GM10266 (cell line): ENCODE data around the gene H1-8.

Experiments used
- DNase-seq: peaks from one replicate; pipeline ENCODE4 v3.0.0; 2012; ENCODE audit errors: extremely low spot score
- CTCF ChIP-seq: IDR thresholded peaks from 2 replicates; pipeline ENCODE4 v1.5.1; 2012; ENCODE audit warnings: mild to moderate bottlenecking, low read depth; ENCODE audit not compliant: control insufficient read depth, insufficient read depth; ENCODE audit errors: missing control alignments

The H1-8 gene

GRCh38 chr3:129562803-129563202, 19.8 kb downstream of the H1-8 start:
- no peak for TF ChIP-seq CTCF
- DNase-seq, result no peak

GRCh38 chr3:129563332-129563731, 20.4 kb downstream of the H1-8 start:
- TF ChIP-seq CTCF, result no peak
- DNase-seq, result no peak

GRCh38 chr3:129563850-129564535, 21.0 kb downstream of the H1-8 start:
- TF ChIP-seq CTCF, result no peak
- DNase-seq, result no peak

DNA sequence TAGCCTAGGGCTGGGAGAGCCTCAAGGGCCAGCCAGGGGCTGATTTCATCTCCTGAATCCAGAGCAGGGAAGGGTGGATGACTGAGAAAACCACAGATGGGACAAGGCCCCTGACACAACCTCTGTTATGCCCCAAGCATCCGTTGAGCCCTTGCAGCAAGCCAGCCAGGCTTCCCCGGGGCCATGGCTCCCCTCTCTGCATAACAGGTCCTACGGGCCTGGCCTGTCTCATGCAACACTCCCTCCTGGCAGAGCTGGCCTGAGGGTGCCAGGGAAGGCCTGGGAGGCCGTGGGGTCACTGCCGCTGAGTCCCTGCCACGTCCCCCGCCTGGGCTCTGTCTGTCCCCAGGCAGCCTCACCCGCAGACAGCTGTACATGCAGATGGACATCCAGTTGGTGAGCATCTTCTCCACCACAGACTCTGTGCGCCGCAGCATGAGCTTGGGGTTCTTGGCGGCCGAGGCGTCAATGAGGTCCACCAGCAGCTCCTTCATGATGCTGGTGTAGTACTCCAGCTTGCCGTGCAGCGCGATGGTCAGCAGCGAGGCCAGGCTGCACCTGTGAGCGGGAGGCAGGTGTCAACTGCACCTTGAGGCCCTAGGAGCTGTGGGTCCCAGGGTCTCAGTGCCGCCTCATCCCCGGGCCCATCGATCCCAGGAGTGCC, 22.1 kb downstream of the H1-8 start:
- no peak for TF ChIP-seq CTCF
- no peak for DNase-seq

- TF ChIP-seq CTCF, result no peak
- no peak for DNase-seq
Observed at GRCh38 chr3:129565902-129566301, 22.9 kb downstream of the H1-8 start.

DNA sequence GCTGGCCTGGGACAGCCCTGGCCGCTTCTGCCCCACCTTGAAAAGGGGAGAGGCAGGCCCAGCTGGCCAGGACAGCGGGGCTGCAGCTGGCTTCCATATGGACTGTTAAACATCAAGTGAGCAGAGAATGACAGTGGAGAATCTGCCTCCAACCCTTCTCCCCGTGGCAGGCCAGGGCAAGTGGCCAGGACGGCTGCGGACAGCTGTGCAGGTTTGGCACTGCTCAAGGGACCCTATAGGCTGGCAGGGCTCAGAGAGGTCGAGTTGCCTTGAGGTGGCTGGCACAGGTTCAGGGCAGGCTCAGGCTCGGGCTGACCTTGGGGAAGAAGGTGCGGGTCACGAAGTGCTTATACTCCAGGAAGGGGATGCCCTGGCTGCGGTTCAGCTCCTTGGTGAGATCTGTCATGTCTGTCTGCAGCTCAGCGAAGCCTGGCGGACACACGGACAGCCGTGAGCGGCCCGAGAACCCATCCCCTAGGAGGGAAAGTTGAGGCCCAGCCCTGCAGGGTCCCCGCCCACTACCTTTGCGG, 24.3 kb downstream of the H1-8 start:
- TF ChIP-seq CTCF, result no peak
- no peak for DNase-seq

GRCh38 chr3:129567939-129568338, 25.0 kb downstream of the H1-8 start:
- no peak for DNase-seq
- no peak for TF ChIP-seq CTCF
